Psoas muscle (tissue), 8 donors: ENCODE results near the gene ZCCHC7. TPM values are rescaled to one million over a fixed set of nuclear protein-coding genes. Genes with fewer than 3 reads are reported as not detected.
A peak's percentile ranks its signal among the peaks of the same experiment; 100 is the strongest.

ENCODE experiments used
- ATAC-seq, 4 donors: fragments of 200-7000 bp; cut with Tn5 transposase; one replicate each; pipeline ENCODE4 v1.9.1; 2020; ENCODE audit warnings: moderate library complexity in 3 of 4, mild to moderate bottlenecking in 2 of 4
- DNase-seq, 2 donors: peaks; one replicate each; pipeline ENCODE4 v3.0.0-alpha.2; 2020
- H3K27ac ChIP-seq: fragments of 200-600 bp; one replicate; pipeline ENCODE4 v1.8.0; 2022
- H3K27me3 ChIP-seq, 3 donors: fragments of 200-600 bp in 1 of 3; one replicate each; pipeline versions ENCODE4 v1.6.1 to v1.8.0; 2013 to 2022; ENCODE audit warnings: low read length in 2 of 3, mild to moderate bottlenecking in 2 of 3, moderate library complexity in 1 of 3; ENCODE audit not compliant: insufficient read depth in 3 of 3
- H3K36me3 ChIP-seq, 2 donors: fragments of 200-600 bp in 1 of 2; one replicate each; pipeline versions ENCODE4 v1.6.1 to v1.8.0; 2013 to 2022; ENCODE audit warnings: low read depth in 1 of 2, mild to moderate bottlenecking in 1 of 2, moderate library complexity in 1 of 2; ENCODE audit not compliant: insufficient read depth in 1 of 2
- H3K4me1 ChIP-seq: fragments of 200-600 bp; one replicate; pipeline ENCODE4 v1.8.0; 2022
- H3K4me3 ChIP-seq: fragments of 200-600 bp; one replicate; pipeline ENCODE4 v1.8.0; 2022; ENCODE audit warnings: mild to moderate bottlenecking
- H3K9me3 ChIP-seq: fragments of 200-600 bp; one replicate; pipeline ENCODE4 v1.8.0; 2022
- WGBS, 3 donors: extraction: QIAGEN DNeasy Blood & Tissue Kit; methylation state at CpG; one replicate each; pipeline versions ENCODE4 v1.1.6 to v1.1.7; 2013; 5-methylcytosine and 5-hydroxymethylcytosine counted together
- intact Hi-C, 2 donors: fragments of 100-400 bp; cut with DNase I; formaldehyde crosslinking; loops; one replicate each; pipeline versions ENCODE4 v1.11.0 to v1.14.2; 2022
- polyA plus RNA-seq, 3 donors: library from polyadenylated mRNA; stranded (reverse); fragments of 200-250 nt; gene quantifications; one replicate each; pipeline ENCODE4 v1.2.3, GENCODE V29; 2013
- total RNA-seq, 4 donors: library from RNA; stranded (reverse); fragmentation: NEBNext Ultra II Directional in 2 of 4; extraction: Animal tissue kit (Norgen Biotek cat#: 25700) in 2 of 4; gene quantifications; one replicate each; pipeline versions ENCODE4 v1.2.1 to v1.2.4, GENCODE V29; 2021 to 2023
- TF ChIP-seq, protein P1 (sequence below): fragments of 200-600 bp; IDR thresholded peaks from one replicate; pipeline ENCODE4 v1.8.0; 2022; ENCODE audit warnings: antibody characterized with exemption
- donor health status: healthy with polysubstance abuse.
- donor health status: DM: no; HTN: no; CAD: no; lungs with moderate emphysema.
- donor health status: Bipolar disorder and iron deficiency.
- donor health status: healthy.
- donor health status: DM: yes; HTN: yes; CAD: no.
- donor health status: DM: no; HTN: no; CAD: no.
- donor health status: DM: no; HTN: no; CAD: no.
- donor health status: DM: yes; HTN: yes; CAD: no.

The ZCCHC7 gene
- total and polyA plus RNA-seq, 7 donors = 6.2 to 10.3 (median 7.3) TPM

DNA sequence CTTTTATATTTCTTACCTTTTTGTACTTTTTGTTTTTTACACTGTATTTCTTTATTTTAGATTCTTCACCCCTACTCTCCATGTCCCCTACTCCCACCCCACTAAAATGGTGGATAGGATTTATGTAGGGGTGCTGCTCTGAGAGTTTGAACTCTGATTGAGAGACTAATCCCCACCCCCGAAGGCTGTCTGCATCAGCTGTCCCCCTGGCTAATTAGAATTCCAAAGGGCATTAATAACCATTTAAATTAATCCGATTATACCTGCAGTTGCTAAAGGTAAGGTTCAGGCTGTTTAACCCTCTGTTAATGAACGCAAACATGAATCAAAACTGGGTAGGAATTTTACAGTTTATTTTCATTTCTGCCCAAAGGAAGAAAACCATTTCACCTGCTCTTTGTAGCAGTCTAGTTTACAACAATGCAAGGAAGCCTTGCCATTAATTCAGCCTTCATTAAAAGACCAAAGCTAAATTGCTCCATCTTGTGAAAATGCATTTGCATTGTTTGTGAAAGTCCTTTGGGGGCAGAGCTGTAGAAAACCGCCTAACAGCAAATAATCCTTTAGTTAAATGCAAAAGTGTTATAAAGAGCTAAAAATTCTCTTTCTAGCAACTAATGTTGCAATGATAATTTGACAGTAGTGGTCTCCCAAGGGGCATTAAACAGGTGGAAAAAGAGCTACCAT, 71.2 kb downstream of the ZCCHC7 start:
- H3K4me3 ChIP-seq = no peak overlapping the region
- ATAC-seq = no peak
- TF ChIP-seq, protein P1, sequence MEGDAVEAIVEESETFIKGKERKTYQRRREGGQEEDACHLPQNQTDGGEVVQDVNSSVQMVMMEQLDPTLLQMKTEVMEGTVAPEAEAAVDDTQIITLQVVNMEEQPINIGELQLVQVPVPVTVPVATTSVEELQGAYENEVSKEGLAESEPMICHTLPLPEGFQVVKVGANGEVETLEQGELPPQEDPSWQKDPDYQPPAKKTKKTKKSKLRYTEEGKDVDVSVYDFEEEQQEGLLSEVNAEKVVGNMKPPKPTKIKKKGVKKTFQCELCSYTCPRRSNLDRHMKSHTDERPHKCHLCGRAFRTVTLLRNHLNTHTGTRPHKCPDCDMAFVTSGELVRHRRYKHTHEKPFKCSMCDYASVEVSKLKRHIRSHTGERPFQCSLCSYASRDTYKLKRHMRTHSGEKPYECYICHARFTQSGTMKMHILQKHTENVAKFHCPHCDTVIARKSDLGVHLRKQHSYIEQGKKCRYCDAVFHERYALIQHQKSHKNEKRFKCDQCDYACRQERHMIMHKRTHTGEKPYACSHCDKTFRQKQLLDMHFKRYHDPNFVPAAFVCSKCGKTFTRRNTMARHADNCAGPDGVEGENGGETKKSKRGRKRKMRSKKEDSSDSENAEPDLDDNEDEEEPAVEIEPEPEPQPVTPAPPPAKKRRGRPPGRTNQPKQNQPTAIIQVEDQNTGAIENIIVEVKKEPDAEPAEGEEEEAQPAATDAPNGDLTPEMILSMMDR = no peak
- intact Hi-C loops = no loop called here
- peaks cover 6% of the 10 kb centered on the region for H3K4me1 ChIP-seq
- H3K27me3 ChIP-seq = no peaks in the 10 kb centered on the region
- 80 to 82% (median 81%) methylated on average over 4 of the region's 4 CpGs for WGBS, 3 donors
- no peak overlapping the region for H3K27ac ChIP-seq
- peaks cover 0 to 5% of the 10 kb centered on the region in 2 donors for H3K36me3 ChIP-seq
- no peaks in the 10 kb centered on the region for H3K9me3 ChIP-seq
- DNase-seq = no peak

DNA sequence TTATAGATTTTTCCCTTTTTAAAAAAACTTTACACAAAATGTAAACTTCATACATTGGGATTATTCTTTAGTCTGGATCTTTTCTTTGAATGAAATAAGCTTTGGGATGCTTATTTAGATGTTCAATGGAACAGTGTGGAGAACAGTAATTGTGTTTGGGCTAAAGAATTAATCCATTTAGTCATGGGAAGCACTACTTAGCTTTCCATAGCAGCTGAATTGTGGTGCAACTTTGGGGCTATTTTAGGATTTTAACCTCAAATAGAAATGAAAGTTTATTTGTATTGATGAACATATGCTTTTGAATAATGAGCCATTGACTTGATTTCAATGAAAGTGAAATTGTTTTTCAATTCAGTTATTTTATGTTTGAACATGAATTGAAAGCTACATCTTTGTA, 72.4 kb downstream of the ZCCHC7 start:
- intact Hi-C loops = no loop called here
- H3K9me3 ChIP-seq = no peaks in the 10 kb centered on the region
- TF ChIP-seq, protein P1 = no peak
- ATAC-seq (no peak), DNase-seq (no peak)
- no peak overlapping the region for H3K4me3 ChIP-seq
- peaks cover 19% of the 10 kb centered on the region for H3K4me1 ChIP-seq
- H3K27me3 ChIP-seq = no peaks in the 10 kb centered on the region
- H3K36me3 ChIP-seq = peaks cover 0 to 5% of the 10 kb centered on the region in 2 donors
- no peak overlapping the region for H3K27ac ChIP-seq

DNA sequence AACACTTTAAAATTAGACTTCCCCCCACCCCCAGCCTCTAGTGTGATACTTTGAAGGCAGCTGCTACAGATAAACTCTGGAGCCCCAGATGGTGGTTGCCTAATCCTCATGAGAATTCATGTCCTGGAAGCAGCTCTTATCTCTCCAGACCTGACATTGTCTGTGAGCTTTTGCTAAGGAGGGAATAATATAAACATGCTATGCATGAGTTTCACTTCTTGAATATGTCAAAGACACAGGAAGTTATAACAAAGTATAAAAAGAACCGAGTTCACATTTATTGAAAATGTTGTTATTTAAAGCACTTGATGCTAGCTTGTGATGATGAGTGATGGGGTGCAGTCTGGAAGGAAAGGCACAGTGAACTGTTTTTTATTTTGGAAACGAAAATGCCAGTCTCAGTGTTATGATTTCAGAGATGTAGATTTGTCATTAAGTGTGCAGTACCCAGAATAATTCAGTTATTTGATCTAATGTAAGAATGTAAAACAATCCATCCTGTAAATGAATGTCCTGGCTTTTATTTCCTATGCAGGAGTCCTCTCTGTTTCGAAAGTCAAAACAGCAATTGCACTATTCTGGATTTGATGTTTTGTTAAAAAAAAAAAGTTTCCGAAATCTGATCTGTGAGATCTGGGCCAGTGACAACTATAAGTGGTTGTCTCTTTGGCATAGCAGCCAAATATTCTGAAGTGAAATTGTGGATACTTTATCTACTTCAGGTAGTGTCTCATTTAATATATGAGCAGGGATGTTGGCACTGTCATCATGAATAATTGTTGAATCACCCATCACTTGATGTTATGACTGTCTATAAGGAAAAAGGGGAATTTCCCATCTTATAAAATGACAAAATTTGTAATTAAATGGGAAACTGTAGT, 77.0 kb downstream of the ZCCHC7 start:
- DNase-seq (no peak), ATAC-seq (peak in 2 of 4 donors; percentile 64 to 65)
- Histone ChIP-seq H3K4me3 (no peak overlapping the region), H3K36me3 (no peaks in the 10 kb centered on the region), H3K9me3 (no peaks in the 10 kb centered on the region), H3K27ac (no peak overlapping the region), H3K4me1 (peaks cover 20% of the 10 kb centered on the region), H3K27me3 (no peaks in the 10 kb centered on the region)
- TF ChIP-seq, protein P1 = no peak
- WGBS, 3 donors = 26 to 43% (median 34%) methylated on average over 4 of the region's 4 CpGs
- intact Hi-C loops = no loop called here

DNA sequence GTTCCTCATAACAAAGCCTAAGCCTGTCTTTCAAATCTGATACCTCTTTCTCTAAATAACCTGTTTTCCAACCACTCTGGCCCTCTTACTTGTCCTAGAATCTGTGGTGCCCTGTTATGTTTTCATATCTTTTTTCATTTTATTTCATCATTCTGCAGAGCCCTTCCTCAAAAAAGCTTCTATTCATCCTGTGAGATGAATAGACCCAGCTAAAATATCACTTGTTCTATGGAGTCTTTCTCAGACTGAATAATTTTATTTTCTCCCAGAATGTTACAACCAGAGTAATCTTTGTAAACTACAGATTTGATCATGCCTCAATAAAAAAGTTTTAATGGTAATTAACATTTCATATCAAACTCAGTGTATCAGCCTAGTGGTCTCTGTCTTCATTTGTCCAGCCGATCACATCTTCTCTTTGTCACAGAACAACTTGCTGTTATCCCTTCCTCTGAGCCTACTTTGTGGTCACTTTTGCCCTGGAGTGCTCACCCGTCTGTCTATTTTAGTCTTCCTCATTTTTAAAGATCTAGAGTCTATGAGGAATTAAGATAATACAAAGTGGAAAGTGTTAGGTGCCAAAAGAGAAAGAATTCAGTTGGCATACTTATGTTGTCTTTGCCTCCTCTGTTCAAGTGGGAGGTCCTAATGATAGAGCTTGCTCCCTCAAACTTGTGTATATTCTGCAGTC, 77.8 kb downstream of the ZCCHC7 start:
- 81 to 93% (median 86%) methylated on average over 2 of the region's 2 CpGs for WGBS, 3 donors
- Histone ChIP-seq H3K27me3 (no peaks in the 10 kb centered on the region), H3K36me3 (no peaks in the 10 kb centered on the region), H3K9me3 (no peaks in the 10 kb centered on the region), H3K4me3 (no peak overlapping the region), H3K27ac (no peak overlapping the region), H3K4me1 (peaks cover 20% of the 10 kb centered on the region)
- DNase-seq (no peak), ATAC-seq (no peak)
- TF ChIP-seq, protein P1 = no peak
- intact Hi-C loops = no loop called here
